PC-9 (cell line): Measurements from ENCODE around the gene LHX4. TPM values are rescaled to one million over a fixed set of nuclear protein-coding genes. Genes with fewer than 3 reads are reported as not detected.
"Not testable (repeated sequence)": the region's sequence is repeated elsewhere in the genome, so short reads cannot be mapped to it uniquely, and the experiment has no call there.

Experiments
- BruUV-seq: library from RNA; stranded (reverse); fragments of 400-500 nt; replicated peaks from 2 replicates; lab custom pipeline; 2021; lab: Mats Ljungman, UMichigan
- CTCF ChIA-PET: fragments of 300-600 bp; sonication (Branson Sonifier 250); formaldehyde crosslinking; loops from one replicate; lab custom pipeline; 2022; ENCODE audit warnings: antibody characterized with exemption; lab: Charles Lee
- POLR2A ChIA-PET: fragments of 300-600 bp; sonication (Branson Sonifier 250); formaldehyde crosslinking; loops from one replicate; lab custom pipeline; 2022; ENCODE audit warnings: antibody characterized with exemption; ENCODE audit not compliant: unreplicated experiment; lab: Charles Lee
- DNase-seq, 2 experiments: peaks; one replicate each; pipeline versions ENCODE4 v3.0.0 to v3.0.0-alpha.2; 2015 to 2022; ENCODE audit warnings: mixed read lengths in 1 of 2
- H2AFZ ChIP-seq: fragments of 200-600 bp; sonication (generic); 2 replicates; pipeline ENCODE4 v1.8.1; 2017; ENCODE audit warnings: antibody characterized with exemption
- H3F3A ChIP-seq: fragments of 200-600 bp; sonication (generic); 2 replicates; pipeline ENCODE4 v1.8.1; 2017; ENCODE audit warnings: antibody characterized with exemption, mild to moderate bottlenecking, low read depth; ENCODE audit not compliant: insufficient read depth
- H3K27ac ChIP-seq: fragments of 200-600 bp; sonication (generic); 2 replicates; pipeline ENCODE4 v1.6.1; 2016; ENCODE audit warnings: mixed run types
- H3K27me3 ChIP-seq: fragments of 200-600 bp; sonication (generic); 2 replicates; pipeline ENCODE4 v1.6.1; 2016; ENCODE audit warnings: low read depth, mixed run types; ENCODE audit not compliant: insufficient read depth
- H3K36me3 ChIP-seq: fragments of 200-600 bp; sonication (generic); 2 replicates; pipeline ENCODE4 v1.6.1; 2016; ENCODE audit warnings: low read depth, mixed run types
- H3K4me1 ChIP-seq: fragments of 200-600 bp; sonication (generic); replicated peaks from 2 replicates; pipeline ENCODE4 v1.6.1; 2016; ENCODE audit warnings: mixed run types; ENCODE audit not compliant: insufficient read depth
- H3K4me2 ChIP-seq: fragments of 200-600 bp; sonication (generic); 2 replicates; pipeline ENCODE4 v1.6.1; 2017; ENCODE audit warnings: mixed run types
- H3K4me3 ChIP-seq: fragments of 200-600 bp; sonication (generic); 2 replicates; pipeline ENCODE4 v1.6.1; 2016; ENCODE audit warnings: mixed run types
- H3K79me2 ChIP-seq: fragments of 200-600 bp; sonication (generic); 2 replicates; pipeline ENCODE4 v1.6.1; 2017; ENCODE audit warnings: low read depth, mixed run types
- H3K9me2 ChIP-seq: fragments of 200-600 bp; sonication (generic); 2 replicates; pipeline ENCODE4 v1.8.1; 2017; ENCODE audit warnings: mild to moderate bottlenecking; ENCODE audit not compliant: insufficient read depth
- H3K9me3 ChIP-seq: fragments of 200-600 bp; sonication (generic); 2 replicates; pipeline ENCODE4 v1.8.1; 2016; ENCODE audit warnings: low read depth; ENCODE audit not compliant: insufficient read depth
- H4K20me1 ChIP-seq: fragments of 200-600 bp; sonication (generic); 2 replicates; pipeline ENCODE4 v1.8.1; 2017; ENCODE audit not compliant: insufficient read depth
- EZH2 ChIP-seq: fragments of 200-600 bp; sonication (generic); IDR thresholded peaks from 2 replicates; pipeline ENCODE4 v1.8.0; 2017; ENCODE audit warnings: antibody characterized with exemption, low read depth
- intact Hi-C: fragments of 100-400 bp; cut with micrococcal nuclease; formaldehyde crosslinking; loops from one replicate; pipeline ENCODE4 v1.10.0; 2022; ENCODE audit not compliant: unreplicated experiment
- total RNA-seq: library from RNA; stranded (reverse); gene quantifications from 2 replicates; pipeline ENCODE4 v1.2.3, GENCODE V29; 2021
- TF ChIP-seq, protein P1 (sequence below): fragments of 200-600 bp; sonication (generic); conservative IDR thresholded peaks from 2 replicates; pipeline ENCODE4 v1.6.1; 2017; ENCODE audit warnings: mixed run types, antibody characterized with exemption, mild to moderate bottlenecking, moderate library complexity

Gene LHX4
- total RNA-seq, 1 experiment from 2014 or later: 0.28 TPM

DNA sequence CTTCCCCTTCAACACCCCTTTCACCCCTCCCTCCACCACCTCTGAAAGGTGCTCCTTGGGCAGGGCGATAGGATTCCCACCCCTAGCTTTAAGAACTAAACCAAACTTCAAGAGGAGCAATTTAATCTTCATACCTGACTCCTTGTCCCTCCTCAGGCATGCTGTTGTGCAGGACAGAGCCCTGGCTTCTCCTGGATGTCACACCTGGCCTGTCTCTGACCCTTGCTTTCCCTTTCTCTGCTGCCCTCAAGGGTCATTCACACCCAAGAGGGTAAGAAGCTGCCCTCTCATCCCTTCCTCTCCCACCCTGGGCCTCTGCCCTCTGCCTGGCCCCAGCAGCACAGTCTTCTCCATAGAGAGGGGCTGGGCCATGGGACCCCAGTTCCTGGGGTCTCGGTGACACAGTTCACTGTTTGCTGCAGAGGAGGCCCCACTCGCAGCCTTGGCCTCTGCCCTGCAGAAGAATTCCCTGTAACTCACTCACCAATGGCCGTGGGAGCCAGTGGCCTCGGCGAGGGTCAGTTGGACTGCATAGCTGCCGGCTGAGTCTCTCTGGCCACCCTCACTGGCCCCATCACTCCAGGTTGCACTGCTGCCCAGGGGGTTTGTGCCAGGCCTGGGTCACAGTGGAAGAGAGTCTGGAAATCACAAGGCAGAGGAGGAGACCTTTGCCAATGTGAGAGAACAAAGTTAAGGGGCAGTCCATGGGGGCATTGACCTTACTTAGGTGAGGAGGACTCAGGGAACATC, 28.4 kb upstream of the LHX4 start:
- POLR2A ChIA-PET: interaction anchor here (0.6 kb wide), 1 partner anchor 283 kb away, joined by 3 read pairs; no protein-coding TSS in a partner anchor
- no peaks in the 10 kb centered on the region for H3K4me1 ChIP-seq
- no peak overlapping the region for H3K27ac ChIP-seq
- CTCF ChIA-PET: interaction anchor here (0.6 kb wide), 1 partner anchor 762 kb away, joined by 3 read pairs; no protein-coding TSS in a partner anchor
- intact Hi-C loops: no loop called here
- no peak overlapping the region for H3K4me3 ChIP-seq
- H3K27me3 ChIP-seq: no peaks in the 10 kb centered on the region
- no peaks in the 10 kb centered on the region for H3K36me3 ChIP-seq
- DNase-seq: no peak
- H2AFZ ChIP-seq: no peak overlapping the region
- no peaks in the 10 kb centered on the region for H3K9me2 ChIP-seq
- no peak for TF ChIP-seq EZH2
- TF ChIP-seq, protein P1, sequence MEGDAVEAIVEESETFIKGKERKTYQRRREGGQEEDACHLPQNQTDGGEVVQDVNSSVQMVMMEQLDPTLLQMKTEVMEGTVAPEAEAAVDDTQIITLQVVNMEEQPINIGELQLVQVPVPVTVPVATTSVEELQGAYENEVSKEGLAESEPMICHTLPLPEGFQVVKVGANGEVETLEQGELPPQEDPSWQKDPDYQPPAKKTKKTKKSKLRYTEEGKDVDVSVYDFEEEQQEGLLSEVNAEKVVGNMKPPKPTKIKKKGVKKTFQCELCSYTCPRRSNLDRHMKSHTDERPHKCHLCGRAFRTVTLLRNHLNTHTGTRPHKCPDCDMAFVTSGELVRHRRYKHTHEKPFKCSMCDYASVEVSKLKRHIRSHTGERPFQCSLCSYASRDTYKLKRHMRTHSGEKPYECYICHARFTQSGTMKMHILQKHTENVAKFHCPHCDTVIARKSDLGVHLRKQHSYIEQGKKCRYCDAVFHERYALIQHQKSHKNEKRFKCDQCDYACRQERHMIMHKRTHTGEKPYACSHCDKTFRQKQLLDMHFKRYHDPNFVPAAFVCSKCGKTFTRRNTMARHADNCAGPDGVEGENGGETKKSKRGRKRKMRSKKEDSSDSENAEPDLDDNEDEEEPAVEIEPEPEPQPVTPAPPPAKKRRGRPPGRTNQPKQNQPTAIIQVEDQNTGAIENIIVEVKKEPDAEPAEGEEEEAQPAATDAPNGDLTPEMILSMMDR: no peak
- BruUV-seq: no TSS peak
- no peaks in the 10 kb centered on the region for H4K20me1 ChIP-seq
- no peaks in the 10 kb centered on the region; the same call in 1 of the 2 replicates for H3F3A ChIP-seq
- H3K4me2 ChIP-seq: no peak overlapping the region
- H3K9me3 ChIP-seq: no peaks in the 10 kb centered on the region
- H3K79me2 ChIP-seq: no peaks in the 10 kb centered on the region

- H3F3A ChIP-seq, H4K20me1 ChIP-seq, DNase-seq, H3K4me1 ChIP-seq, intact Hi-C loops, H3K27ac ChIP-seq, H3K27me3 ChIP-seq, H3K4me2 ChIP-seq, BruUV-seq, H3K36me3 ChIP-seq, H2AFZ ChIP-seq, H3K9me3 ChIP-seq, H3K4me3 ChIP-seq, CTCF ChIA-PET, H3K9me2 ChIP-seq, H3K79me2 ChIP-seq: not testable (repeated sequence)
- POLR2A ChIA-PET: interaction anchor here (0.6 kb wide), 1 partner anchor 249 kb away, joined by 5 read pairs; no protein-coding TSS in a partner anchor
Measured at GRCh38 chr1:180202588-180202987, 27.5 kb upstream of the LHX4 start.

DNA sequence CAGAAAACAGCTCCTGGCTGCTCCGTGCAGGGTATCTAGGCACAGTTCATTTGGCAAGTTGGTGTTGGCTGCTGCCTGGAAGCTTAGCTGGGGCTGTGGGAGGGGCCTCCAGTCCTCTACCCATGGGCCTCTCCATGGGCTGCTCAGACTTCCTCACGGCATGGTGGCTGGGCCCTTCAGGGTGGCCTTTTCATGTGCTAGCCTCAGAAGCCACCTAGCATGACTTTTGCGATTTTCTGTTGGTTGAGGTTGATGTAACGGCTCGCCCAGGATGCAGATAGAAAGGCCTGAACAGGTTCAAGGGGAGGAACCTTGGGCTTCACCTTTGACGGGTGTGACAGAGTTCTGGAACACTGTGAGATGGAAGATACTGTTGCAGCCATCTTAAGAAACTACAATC, 25.8 kb upstream of the LHX4 start:
- CTCF ChIA-PET: no interaction called here

More for the DNA sequence above, 25.8 kb upstream of the LHX4 start:
- H3K27me3 ChIP-seq: no peaks in the 10 kb centered on the region
- H4K20me1 ChIP-seq: no peaks in the 10 kb centered on the region
- H3K79me2 ChIP-seq: no peaks in the 10 kb centered on the region
- no peaks in the 10 kb centered on the region for H3K9me3 ChIP-seq
- no TSS peak for BruUV-seq
- no peak overlapping the region for H3K4me3 ChIP-seq
- DNase-seq: no peak
- POLR2A ChIA-PET: no interaction called here
- intact Hi-C loops: no loop called here
- H2AFZ ChIP-seq: no peak overlapping the region
- H3K36me3 ChIP-seq: no peaks in the 10 kb centered on the region
- H3K4me2 ChIP-seq: no peak overlapping the region
- H3K9me2 ChIP-seq: no peaks in the 10 kb centered on the region
- TF ChIP-seq, protein P1: no peak
- no peak for TF ChIP-seq EZH2
- H3K4me1 ChIP-seq: no peaks in the 10 kb centered on the region
- no peak overlapping the region for H3K27ac ChIP-seq
- H3F3A ChIP-seq: no peaks in the 10 kb centered on the region; the same call in 1 of the 2 replicates
